Lower leg skin (tissue), 3 donors: Measurements from ENCODE around the gene ACTN4.

Experiments
- CTCF ChIP-seq, 3 donors: fragments of 450-650 bp; IDR thresholded peaks; one replicate each; pipeline ENCODE4 v1.5.1; 2016; ENCODE audit warnings: antibody characterized with exemption in 3 of 3, mild to moderate bottlenecking in 3 of 3, moderate library complexity in 2 of 3
- POLR2A ChIP-seq, 2 donors: fragments of 450-650 bp; IDR thresholded peaks; one replicate each; pipeline ENCODE4 v1.6.1; 2016 to 2017; ENCODE audit warnings: antibody characterized with exemption in 2 of 2, mild to moderate bottlenecking in 1 of 2, moderate library complexity in 1 of 2

GRCh38 chr19:38684078-38684861 is 36.8 kb downstream of the ACTN4 start:
- TF ChIP-seq CTCF (IDR thresholded peaks at IDR 0.05): no peak
- TF ChIP-seq POLR2A (IDR thresholded peaks at IDR 0.05): no peak
